OCI-LY1 (cell line): ENCODE measurements around the gene WDFY2.

Experiments
- H2AFZ ChIP-seq: fragments of 200-600 bp; sonication (generic), shearing (Covaris generic); 2 replicates; pipeline ENCODE4 v1.6.0; 2014; ENCODE audit warnings: antibody characterized with exemption, mild to moderate bottlenecking, low read length
- H3F3A ChIP-seq: fragments of 200-600 bp; sonication (generic), shearing (Covaris generic); 2 replicates; pipeline ENCODE4 v1.6.0; 2014; ENCODE audit warnings: mild to moderate bottlenecking, antibody characterized with exemption, low read length, moderate library complexity; ENCODE audit not compliant: insufficient read depth
- H3K27ac ChIP-seq: fragments of 200-600 bp; sonication (generic); 2 replicates; pipeline ENCODE4 v1.5.1; 2014; ENCODE audit warnings: low read length, mixed run types, mild to moderate bottlenecking, low read depth; ENCODE audit not compliant: poor library complexity, severe bottlenecking
- H3K27me3 ChIP-seq: fragments of 200-600 bp; sonication (generic); 2 replicates; pipeline ENCODE4 v1.6.0; 2014; ENCODE audit warnings: antibody characterized with exemption, mild to moderate bottlenecking, low read length, moderate library complexity; ENCODE audit not compliant: insufficient read depth
- H3K36me3 ChIP-seq: fragments of 200-600 bp; sonication (generic); 2 replicates; pipeline ENCODE4 v1.6.1; 2014; ENCODE audit warnings: mild to moderate bottlenecking, antibody characterized with exemption, low read length, moderate library complexity, mixed read lengths; ENCODE audit not compliant: insufficient read depth
- H3K4me1 ChIP-seq: fragments of 200-600 bp; sonication (generic); 2 replicates; pipeline ENCODE4 v1.5.1; 2014; ENCODE audit warnings: mild to moderate bottlenecking, low read length, moderate library complexity; ENCODE audit not compliant: insufficient read depth, severe bottlenecking
- H3K4me2 ChIP-seq: fragments of 200-600 bp; sonication (generic), shearing (Covaris generic); 2 replicates; pipeline ENCODE4 v1.6.1; 2014; ENCODE audit warnings: low read length
- H3K4me3 ChIP-seq: fragments of 200-600 bp; sonication (generic); 2 replicates; pipeline ENCODE4 v1.5.1; 2014; ENCODE audit warnings: low read length, low read depth, mild to moderate bottlenecking, mixed read lengths; ENCODE audit not compliant: poor library complexity, severe bottlenecking
- H3K79me2 ChIP-seq: fragments of 200-600 bp; shearing (Covaris generic); 2 replicates; pipeline ENCODE4 v1.6.1; 2016; ENCODE audit warnings: mixed run types, low read length, mixed read lengths; ENCODE audit not compliant: insufficient read depth
- H3K9ac ChIP-seq: fragments of 200-600 bp; sonication (generic), shearing (Covaris generic); 2 replicates; pipeline ENCODE4 v1.6.1; 2014; ENCODE audit warnings: mild to moderate bottlenecking, low read length, mixed read lengths
- H3K9me2 ChIP-seq: fragments of 200-600 bp; sonication (generic), shearing (Covaris generic); 2 replicates; pipeline ENCODE4 v1.6.1; 2014; ENCODE audit warnings: low read depth, mild to moderate bottlenecking, low read length, mixed read lengths
- H3K9me3 ChIP-seq: fragments of 200-600 bp; shearing (Covaris generic); 2 replicates; pipeline ENCODE4 v1.6.1; 2014; ENCODE audit warnings: low read length, mixed read lengths
- H4K20me1 ChIP-seq: fragments of 200-600 bp; sonication (generic), shearing (Covaris generic); 2 replicates; pipeline ENCODE4 v1.6.0; 2016; ENCODE audit warnings: mild to moderate bottlenecking, low read length; ENCODE audit not compliant: insufficient read depth
- CTCF ChIP-seq: fragments of 200-600 bp; sonication (generic), shearing (Covaris generic); IDR thresholded peaks from 2 replicates; pipeline ENCODE4 v1.5.1; 2017; ENCODE audit warnings: mild to moderate bottlenecking, antibody characterized with exemption, low read length, moderate library complexity, mixed read lengths
- EZH2 ChIP-seq: fragments of 200-600 bp; sonication (generic), shearing (Covaris generic); IDR thresholded peaks from 2 replicates; pipeline ENCODE4 v1.8.0; 2017; ENCODE audit warnings: borderline replicate concordance, mixed run types, mild to moderate bottlenecking, antibody characterized with exemption, low read length, moderate library complexity, mixed read lengths

Gene WDFY2

DNA sequence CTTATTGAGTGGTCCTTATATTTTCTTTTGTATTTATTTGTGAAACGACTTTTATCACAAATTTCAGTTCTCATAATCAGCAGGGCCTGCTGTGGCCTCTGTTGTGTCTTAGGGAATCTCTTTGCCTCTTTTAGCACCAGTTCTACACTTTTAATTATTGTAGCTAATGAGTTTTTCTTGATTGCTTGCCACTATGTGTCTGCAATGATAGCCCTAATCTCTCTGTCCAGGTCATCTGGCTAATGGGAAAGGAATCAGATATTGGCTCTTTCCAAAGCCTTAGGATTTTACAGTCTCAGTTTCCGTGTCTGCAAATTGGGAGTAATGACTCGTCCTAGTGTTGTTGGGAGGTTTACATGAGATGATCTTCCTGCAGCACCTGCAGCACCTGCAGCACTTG, 10.2 kb downstream of the WDFY2 start:
- H3K36me3 ChIP-seq = no peaks in the 10 kb centered on the region
- no peaks in the 10 kb centered on the region for H3K27me3 ChIP-seq
- H2AFZ ChIP-seq = no peak overlapping the region
- no peaks in the 10 kb centered on the region for H3K4me1 ChIP-seq
- H3K9me3 ChIP-seq = no peaks in the 10 kb centered on the region
- H3K79me2 ChIP-seq = no peaks in the 10 kb centered on the region
- H4K20me1 ChIP-seq = 0 out of 2 replicates have a peak, but pooled peaks cover 2% of the 10 kb centered on the region
- no peaks in the 10 kb centered on the region for H3F3A ChIP-seq
- no peak overlapping the region for H3K9ac ChIP-seq
- H3K4me2 ChIP-seq = no peak overlapping the region
- H3K4me3 ChIP-seq = no peak overlapping the region
- no peak for TF ChIP-seq EZH2
- TF ChIP-seq CTCF = no peak
- H3K9me2 ChIP-seq = no peaks in the 10 kb centered on the region
- no peak overlapping the region for H3K27ac ChIP-seq

- no peaks in the 10 kb centered on the region for H3K9me3 ChIP-seq
- no peak overlapping the region for H2AFZ ChIP-seq
- 0 out of 2 replicates have a peak, but pooled peaks cover 2% of the 10 kb centered on the region for H4K20me1 ChIP-seq
- H3K4me1 ChIP-seq = no peaks in the 10 kb centered on the region
- H3K9me2 ChIP-seq = no peaks in the 10 kb centered on the region
- H3K9ac ChIP-seq = no peak overlapping the region
- H3K27me3 ChIP-seq = no peaks in the 10 kb centered on the region
- H3K4me2 ChIP-seq = no peak overlapping the region
- H3F3A ChIP-seq = no peaks in the 10 kb centered on the region
- TF ChIP-seq CTCF (no peak), EZH2 (no peak)
- no peaks in the 10 kb centered on the region for H3K36me3 ChIP-seq
- no peaks in the 10 kb centered on the region for H3K79me2 ChIP-seq
- H3K4me3 ChIP-seq = no peak overlapping the region
- H3K27ac ChIP-seq = no peak overlapping the region
These were observed 11.2 kb downstream of the WDFY2 start for GRCh38 chr13:51595416-51595815.

DNA sequence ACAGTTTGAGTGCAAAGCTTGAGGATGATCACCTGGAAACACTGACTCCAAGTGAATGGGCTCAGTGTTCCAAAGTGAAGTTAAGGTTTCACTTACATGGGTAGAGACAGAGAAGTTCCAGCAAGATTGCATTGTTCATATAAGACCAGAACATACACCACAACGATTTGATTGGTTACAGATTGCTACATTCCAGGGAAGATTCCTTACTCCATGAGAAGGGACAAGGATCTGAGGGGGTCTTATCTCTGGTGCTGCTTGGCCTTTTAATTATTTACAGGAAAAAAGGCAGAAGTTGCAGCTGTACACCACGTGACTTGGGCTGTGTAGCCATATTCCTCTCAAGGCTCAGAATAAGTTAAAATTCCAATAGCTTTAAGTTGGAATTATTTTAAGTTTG, 12.3 kb downstream of the WDFY2 start:
- Histone ChIP-seq H3K4me2 (no peak overlapping the region), H3K9me3 (no peaks in the 10 kb centered on the region), H4K20me1 (no peaks in the 10 kb centered on the region), H3K27ac (no peak overlapping the region), H2AFZ (no peak overlapping the region), H3K4me1 (no peaks in the 10 kb centered on the region), H3K9me2 (no peaks in the 10 kb centered on the region), H3K27me3 (no peaks in the 10 kb centered on the region), H3K79me2 (no peaks in the 10 kb centered on the region), H3K9ac (no peak overlapping the region), H3K4me3 (no peak overlapping the region), H3K36me3 (no peaks in the 10 kb centered on the region), H3F3A (no peaks in the 10 kb centered on the region)
- TF ChIP-seq CTCF (no peak), EZH2 (no peak)
